ENCODE data around the gene SPATA2.

The SPATA2 gene

GRCh38 chr20:49856904-49857303 lies 58.4 kb downstream of the SPATA2 start:
- no peak for TF ChIP-seq SIN3A (IDR thresholded peaks at IDR 0.05; ENCODE audit: borderline replicate concordance, insufficient read depth, low read length)
- TF ChIP-seq POLR2AphosphoS5 (IDR thresholded peaks at IDR 0.05; ENCODE audit: low read depth, low read length): no peak
- TF ChIP-seq FOXP2 (optimal IDR thresholded peaks at IDR 0.05; ENCODE audit: borderline replicate concordance, extremely low read depth, extremely low read length, insufficient read depth): no peak
- TF ChIP-seq TAF1 (IDR thresholded peaks at IDR 0.05; ENCODE audit: borderline replicate concordance, insufficient read depth, low read length): no peak
- TF ChIP-seq REST (IDR thresholded peaks at IDR 0.05; ENCODE audit: insufficient read depth in 1 of 2, low read depth in 2 of 2, low read length in 2 of 2): no peak

GRCh38 chr20:49854190-49854875 lies 61.0 kb downstream of the SPATA2 start:
- TF ChIP-seq TAF1 (IDR thresholded peaks at IDR 0.05; ENCODE audit: borderline replicate concordance, insufficient read depth, low read length): no peak
- no peak for TF ChIP-seq SIN3A (IDR thresholded peaks at IDR 0.05; ENCODE audit: borderline replicate concordance, insufficient read depth, low read length)
- TF ChIP-seq REST (IDR thresholded peaks at IDR 0.05; ENCODE audit: insufficient read depth in 1 of 2, low read depth in 2 of 2, low read length in 2 of 2): no peak
- TF ChIP-seq POLR2AphosphoS5 (IDR thresholded peaks at IDR 0.05; ENCODE audit: low read depth, low read length): no peak
- TF ChIP-seq FOXP2 (optimal IDR thresholded peaks at IDR 0.05; ENCODE audit: borderline replicate concordance, extremely low read depth, extremely low read length, insufficient read depth): no peak

GRCh38 chr20:49853640-49854039 lies 61.7 kb downstream of the SPATA2 start:
- no peak for TF ChIP-seq SIN3A (IDR thresholded peaks at IDR 0.05; ENCODE audit: borderline replicate concordance, insufficient read depth, low read length)
- TF ChIP-seq POLR2AphosphoS5 (IDR thresholded peaks at IDR 0.05; ENCODE audit: low read depth, low read length): no peak
- no peak for TF ChIP-seq FOXP2 (optimal IDR thresholded peaks at IDR 0.05; ENCODE audit: borderline replicate concordance, extremely low read depth, extremely low read length, insufficient read depth)
- no peak for TF ChIP-seq REST (IDR thresholded peaks at IDR 0.05; ENCODE audit: insufficient read depth in 1 of 2, low read depth in 2 of 2, low read length in 2 of 2)
- TF ChIP-seq TAF1 (IDR thresholded peaks at IDR 0.05; ENCODE audit: borderline replicate concordance, insufficient read depth, low read length): no peak
